Measurements from ENCODE around the gene CYBA. TPM values are rescaled to one million over a fixed set of nuclear protein-coding genes. Genes with fewer than 3 reads are reported as not detected.

CYBA gene
- total RNA-seq, 2 donors from 2014 or later: 126 to 177 TPM

- peaks cover 18% of the 10 kb centered on the region for H3K4me1 ChIP-seq
- no peak for DNase-seq
These were observed 15.1 kb downstream of the CYBA start for GRCh38 chr16:88635671-88636319.

GRCh38 chr16:88634994-88635670 is 15.7 kb downstream of the CYBA start:
- no peak for ATAC-seq
- H3K36me3 ChIP-seq (replicated peaks in 1 of 2; ENCODE audit: insufficient read depth in 1 of 2, low read depth in 2 of 2): peaks cover 0 to 15% of the 10 kb centered on the region in 2 donors
- no peaks in the 10 kb centered on the region for H3K9me3 ChIP-seq
- H3K27me3 ChIP-seq: no peaks in the 10 kb centered on the region
- intact Hi-C loops (cut with DNase I): no loop called here
- no peak for TF ChIP-seq POLR2A (IDR thresholded peaks at IDR 0.05)
- no peak for TF ChIP-seq CTCF (IDR thresholded peaks at IDR 0.05)
- H3K27ac ChIP-seq: no peak overlapping the region
- no peak for DNase-seq
- no peak overlapping the region for H3K4me3 ChIP-seq
- WGBS, 2 donors: 74 to 91% methylated on average over 25 to 27 of the region's 28 CpGs
- peaks cover 18% of the 10 kb centered on the region for H3K4me1 ChIP-seq

More at GRCh38 chr16:88635671-88636319, 15.1 kb downstream of the CYBA start:
- no peak for ATAC-seq
- WGBS, 2 donors: 89 to 94% methylated on average over 11 to 15 of the region's 17 CpGs
- intact Hi-C loops (cut with DNase I): no loop called here
- Histone ChIP-seq H3K27ac (no peak overlapping the region), H3K27me3 (no peaks in the 10 kb centered on the region), H3K9me3 (no peaks in the 10 kb centered on the region), H3K4me3 (no peak overlapping the region), H3K36me3 (replicated peaks in 1 of 2; ENCODE audit: insufficient read depth in 1 of 2, low read depth in 2 of 2) (peaks cover 0 to 10% of the 10 kb centered on the region in 2 donors)
- TF ChIP-seq POLR2A (IDR thresholded peaks at IDR 0.05) (no peak), CTCF (IDR thresholded peaks at IDR 0.05) (no peak)

- Histone ChIP-seq H3K27me3 (no peaks in the 10 kb centered on the region), H3K36me3 (replicated peaks in 1 of 2; ENCODE audit: insufficient read depth in 1 of 2, low read depth in 2 of 2) (peaks cover 0 to 19% of the 10 kb centered on the region in 2 donors), H3K4me1 (peaks cover 16% of the 10 kb centered on the region), H3K4me3 (no peak overlapping the region), H3K27ac (peak overlapping the region in 1 of 4 donors; percentile 56), H3K9me3 (no peaks in the 10 kb centered on the region)
- ATAC-seq (no peak), DNase-seq (no peak)
- intact Hi-C loops (cut with DNase I): no loop called here
- WGBS, 2 donors: 56 to 85% methylated on average over 70 to 79 of the region's 82 CpGs
- TF ChIP-seq CTCF (IDR thresholded peaks at IDR 0.05) (no peak), POLR2A (IDR thresholded peaks at IDR 0.05) (no peak)
These were observed 16.5 kb downstream of the CYBA start for GRCh38 chr16:88634141-88634993.

- intact Hi-C loops (cut with DNase I): no loop called here
- Histone ChIP-seq H3K9me3 (no peaks in the 10 kb centered on the region), H3K4me3 (no peak overlapping the region), H3K27ac (no peak overlapping the region), H3K27me3 (no peaks in the 10 kb centered on the region), H3K4me1 (peaks cover 9% of the 10 kb centered on the region), H3K36me3 (replicated peaks in 1 of 2; ENCODE audit: insufficient read depth in 1 of 2, low read depth in 2 of 2) (peaks cover 0 to 19% of the 10 kb centered on the region in 2 donors)
- TF ChIP-seq CTCF (IDR thresholded peaks at IDR 0.05): peak in 2 of 7 experiments; percentile 24
- TF ChIP-seq POLR2A (IDR thresholded peaks at IDR 0.05): no peak
- ATAC-seq (no peak), DNase-seq (peak in 2 of 4 donors; percentile 42 to 45)
- 40 to 86% methylated on average over 10 to 23 of the region's 23 CpGs for WGBS, 2 donors
These were observed 17.1 kb downstream of the CYBA start for GRCh38 chr16:88633684-88634140.

All from body of pancreas (tissue), 4 donors.